GM11168 (cell line): Measurements from ENCODE around the gene PSAPL1.

Experiments
- in situ Hi-C: fragments of 300-500 bp; cut with MboI; formaldehyde crosslinking; loops from one replicate; pipeline ENCODE4 v1.12.0; 2022; ENCODE audit warnings: low sequenced_read_pairs; ENCODE audit not compliant: unreplicated experiment

The PSAPL1 gene

GRCh38 chr4:7432531-7433375 lies 2.0 kb downstream of the PSAPL1 start:
- in situ Hi-C loops, result no loop called here

GRCh38 chr4:7431696-7432530 lies 2.8 kb downstream of the PSAPL1 start:
- in situ Hi-C loops, result no loop called here

- in situ Hi-C loops, result no loop called here
These were observed 3.6 kb downstream of the PSAPL1 start for GRCh38 chr4:7430965-7431695.

DNA sequence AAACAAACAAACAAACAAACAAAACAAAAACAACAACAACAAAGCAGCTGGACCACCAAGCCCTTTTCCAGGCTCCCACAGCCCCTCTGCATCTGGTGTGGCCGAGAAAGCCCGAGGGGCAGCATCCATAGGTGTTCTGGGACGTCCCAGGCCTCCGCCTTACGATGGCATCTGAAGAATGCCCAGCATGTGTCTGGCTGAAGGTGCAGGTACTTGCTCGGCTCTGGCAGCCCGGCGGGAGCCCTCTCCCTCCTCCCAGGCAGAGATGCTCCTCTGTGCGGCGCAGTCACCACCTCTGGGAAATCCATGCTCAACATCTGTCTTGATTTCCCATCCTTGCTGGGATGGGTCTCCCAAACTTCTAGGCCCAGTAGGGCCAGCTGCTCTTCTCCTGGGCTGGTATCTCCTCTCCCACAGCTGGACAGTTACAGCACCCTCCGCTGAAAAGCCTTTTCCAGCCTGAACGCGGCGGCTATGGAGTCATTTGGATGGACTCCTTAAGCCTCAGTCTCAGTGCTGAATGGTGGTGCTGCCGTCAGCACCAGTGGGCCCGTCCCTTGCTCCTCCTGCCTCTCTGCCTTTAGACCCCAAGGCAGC lies 4.3 kb downstream of the PSAPL1 start:
- in situ Hi-C loops, result no loop called here

DNA sequence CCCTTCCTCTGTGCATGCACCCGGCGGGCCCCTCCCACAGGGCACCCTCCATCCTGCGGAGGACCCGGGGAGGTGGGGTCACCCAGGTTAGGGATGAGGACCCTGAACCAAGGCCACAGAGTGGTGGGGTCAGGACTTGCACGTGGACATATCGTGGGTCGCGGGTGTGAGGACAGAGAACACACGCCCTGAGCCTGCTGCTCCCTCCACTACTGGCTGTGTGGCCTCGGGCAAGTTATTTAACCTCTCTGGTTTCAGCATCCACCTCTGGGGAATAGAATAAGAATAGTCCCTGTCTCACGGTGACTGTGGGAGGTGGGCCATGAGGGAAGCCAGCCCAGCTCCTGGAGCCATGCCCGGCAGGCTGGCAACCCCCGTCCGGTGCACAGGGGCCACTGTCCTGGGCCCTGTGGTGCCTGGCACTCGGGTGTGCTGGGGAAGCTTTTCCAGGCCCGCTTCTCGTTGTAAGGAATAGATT lies 5.1 kb downstream of the PSAPL1 start:
- in situ Hi-C loops, result no loop called here

DNA sequence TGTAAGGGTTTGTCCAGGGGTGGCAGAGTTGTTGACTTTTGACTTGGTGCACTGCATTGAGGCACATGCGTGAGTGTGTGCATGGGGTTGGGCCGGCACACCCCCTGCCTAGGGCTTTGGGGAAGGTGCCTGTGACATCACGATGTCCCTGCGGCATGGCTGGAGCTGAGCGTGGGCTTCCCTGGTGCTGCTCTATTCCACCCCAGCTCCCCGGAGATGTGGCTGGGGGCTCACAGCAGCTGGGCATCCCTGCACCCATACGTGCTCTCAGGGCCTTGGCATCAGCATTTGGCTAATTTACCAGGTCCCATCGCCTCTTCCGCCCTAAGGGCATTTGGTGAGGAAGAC lies 5.7 kb downstream of the PSAPL1 start:
- in situ Hi-C loops, result no loop called here

DNA sequence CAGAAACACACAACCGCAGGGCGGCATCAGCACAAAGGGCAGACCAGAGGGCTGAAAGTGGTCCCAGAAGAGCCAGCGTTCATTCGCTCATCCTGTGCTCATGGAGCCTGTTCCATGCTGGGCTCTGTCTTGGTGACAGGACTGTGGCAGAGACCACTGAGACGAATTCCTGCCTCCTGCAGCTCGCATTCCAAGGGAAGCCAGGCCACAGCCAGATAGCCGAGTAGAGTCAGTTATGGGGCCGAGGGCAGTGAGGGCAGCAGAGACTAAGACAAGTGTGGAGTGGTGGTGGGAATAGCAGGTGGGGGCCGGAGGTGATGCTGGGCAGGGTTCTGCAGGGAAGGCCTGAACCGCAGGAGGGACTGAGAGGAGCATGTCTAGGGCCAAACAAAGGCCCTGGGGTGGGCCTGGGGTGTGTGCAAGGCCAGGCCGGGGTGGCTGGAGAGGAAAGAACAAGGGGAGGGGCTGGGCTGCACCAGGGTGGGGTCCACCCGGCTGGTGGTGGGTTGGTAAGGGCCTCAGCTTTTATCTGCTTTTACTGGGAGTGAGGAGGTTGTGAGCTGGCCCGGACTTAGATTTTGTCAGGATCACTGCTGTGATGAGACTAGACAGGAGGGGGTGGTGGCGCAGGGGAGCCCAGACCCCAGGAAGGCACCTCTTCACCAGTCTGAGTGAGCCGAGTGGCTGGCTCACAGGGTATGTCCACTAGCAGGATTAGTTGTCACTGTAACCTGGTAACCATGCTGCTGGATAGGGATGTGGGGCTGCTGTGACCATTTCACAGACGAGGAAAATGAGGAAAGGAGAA lies 6.3 kb downstream of the PSAPL1 start:
- in situ Hi-C loops, result no loop called here

DNA sequence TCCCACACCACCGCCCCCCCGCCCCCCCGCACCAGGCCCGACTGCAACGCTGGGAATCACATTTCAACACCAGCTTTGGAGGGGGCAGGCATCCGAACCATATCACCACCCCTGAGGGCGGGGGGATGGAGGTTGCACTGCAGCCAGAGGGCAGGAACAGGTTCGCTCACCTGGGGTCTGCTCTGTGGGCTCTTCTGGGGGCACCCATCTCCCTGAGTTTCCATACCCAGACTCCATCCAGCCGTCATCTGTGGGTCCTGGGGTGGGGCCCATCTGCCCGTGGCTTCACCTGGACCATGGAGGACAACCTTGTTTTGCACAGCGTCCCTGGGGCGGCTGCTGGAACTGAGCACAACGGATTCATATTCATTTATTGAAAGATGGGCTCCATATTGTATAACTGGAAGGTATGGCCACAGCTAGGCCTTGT lies 6.9 kb downstream of the PSAPL1 start:
- in situ Hi-C loops, result no loop called here

GRCh38 chr4:7427361-7427760 lies 7.4 kb downstream of the PSAPL1 start:
- in situ Hi-C loops, result no loop called here

DNA sequence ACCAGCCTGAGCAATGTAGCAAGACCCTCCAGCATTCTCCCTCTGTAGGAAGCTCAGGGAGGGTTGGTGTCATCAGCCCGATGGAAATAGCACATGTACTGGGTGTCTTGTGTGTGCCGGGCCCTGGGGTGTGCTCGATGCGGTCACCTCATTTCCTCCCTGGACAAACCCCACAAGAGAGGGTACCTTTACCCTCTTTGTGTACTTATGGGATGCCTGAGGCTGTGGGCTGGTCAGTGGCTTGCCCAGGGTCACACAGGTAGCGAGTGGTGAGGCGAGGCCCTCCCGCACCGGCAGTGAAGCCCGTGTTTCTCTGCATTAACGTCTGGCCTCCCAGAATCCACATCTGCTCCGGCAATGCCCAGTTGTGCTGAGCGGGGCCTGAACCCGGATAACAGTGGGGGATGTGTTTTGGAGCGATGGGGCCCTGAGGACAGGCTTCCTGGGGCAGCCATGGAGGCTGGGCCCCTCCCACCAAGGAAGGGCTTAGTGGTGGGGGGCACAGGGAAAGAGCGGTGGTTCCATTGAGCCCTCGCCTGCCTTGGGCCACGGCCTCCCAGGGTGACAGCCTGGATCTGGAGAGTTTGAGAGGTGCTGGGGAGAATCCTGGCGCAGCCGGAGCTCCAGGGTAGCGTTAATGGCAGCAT lies 8.1 kb downstream of the PSAPL1 start:
- in situ Hi-C loops, result no loop called here

GRCh38 chr4:7425591-7426468 lies 8.9 kb downstream of the PSAPL1 start:
- in situ Hi-C loops, result no loop called here

DNA sequence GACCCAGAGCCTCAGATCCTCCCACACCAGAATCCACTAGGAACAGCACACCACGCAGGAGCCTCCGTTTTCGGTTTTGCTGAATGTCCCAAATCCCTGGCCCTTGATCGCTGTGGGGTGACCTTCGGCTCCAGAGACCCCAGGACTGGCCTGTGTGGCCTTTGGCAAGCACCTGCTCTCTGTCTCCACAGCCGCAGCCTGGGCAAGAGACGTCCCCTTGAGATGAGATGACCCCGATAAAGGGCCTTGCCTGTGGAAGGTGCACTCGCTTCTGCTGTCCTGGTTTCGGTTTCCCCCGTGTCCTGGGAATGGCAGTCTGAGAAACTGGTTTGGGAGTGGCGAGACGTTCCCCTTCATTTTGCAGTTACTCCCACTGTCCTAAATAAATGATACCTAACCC lies 9.6 kb downstream of the PSAPL1 start:
- in situ Hi-C loops, result no loop called here

DNA sequence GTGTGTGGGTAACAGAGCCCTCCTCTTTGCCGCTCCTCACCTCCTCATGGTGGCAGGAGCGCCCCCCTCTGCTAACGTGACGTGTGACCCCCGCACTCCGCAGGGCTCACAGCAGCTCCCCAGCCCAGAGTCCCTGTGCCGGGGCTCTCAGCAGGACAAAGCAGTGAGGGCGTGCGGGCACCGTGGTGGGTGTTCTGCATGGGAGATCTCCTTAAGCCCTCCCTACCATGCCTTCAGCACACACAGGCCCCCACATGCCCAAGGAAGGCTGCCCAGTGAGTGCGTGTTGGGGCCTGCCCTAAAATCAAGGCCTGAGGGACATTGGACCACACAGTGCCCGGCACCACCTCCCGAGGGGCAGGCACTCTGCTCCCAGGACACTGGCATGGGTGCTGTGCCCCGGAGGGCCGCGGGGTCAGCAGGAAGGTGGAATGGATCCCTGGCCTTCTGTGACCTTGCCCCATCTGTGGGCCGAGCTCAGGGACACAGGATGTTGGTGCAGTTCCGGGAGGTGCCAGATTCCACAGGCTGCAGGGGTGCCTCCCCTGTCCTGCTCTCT lies 10.1 kb downstream of the PSAPL1 start:
- in situ Hi-C loops, result no loop called here

DNA sequence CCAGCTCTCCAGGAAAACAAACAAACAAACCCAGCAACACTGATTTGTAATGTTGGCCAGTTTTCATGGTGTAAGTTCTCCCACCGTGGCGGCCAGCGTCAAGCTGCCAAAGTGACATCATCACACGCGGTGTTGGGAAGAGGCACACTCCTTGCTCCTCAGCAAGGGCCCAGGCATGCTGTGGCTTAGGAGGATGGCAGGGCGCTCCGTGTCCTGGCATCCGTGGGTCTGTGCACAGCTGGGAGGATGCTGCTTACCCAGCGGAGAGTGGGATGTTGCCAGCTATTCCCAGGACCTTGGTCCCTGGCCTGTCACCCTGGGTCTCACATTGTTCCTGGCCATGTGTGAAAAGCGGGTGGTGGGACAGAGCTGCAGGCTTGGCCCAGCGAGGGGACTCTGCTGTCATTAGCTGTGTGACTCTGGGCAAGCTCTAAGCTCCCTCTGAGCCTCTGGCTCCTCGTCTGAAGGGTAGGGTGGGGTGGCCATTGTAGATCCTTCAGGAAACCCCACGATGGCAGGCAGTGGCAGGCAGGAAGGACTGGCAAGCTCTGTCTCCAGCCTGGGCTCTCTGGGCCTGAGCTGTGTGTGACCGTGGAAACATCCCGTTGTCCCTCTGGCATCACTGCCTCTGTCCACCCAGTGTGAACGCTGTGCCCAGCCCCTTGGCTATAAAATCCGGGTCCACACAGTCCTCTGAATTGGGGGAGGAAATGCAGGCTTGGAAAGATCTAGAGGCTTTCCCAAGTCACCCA lies 10.8 kb downstream of the PSAPL1 start:
- in situ Hi-C loops, result no loop called here

DNA sequence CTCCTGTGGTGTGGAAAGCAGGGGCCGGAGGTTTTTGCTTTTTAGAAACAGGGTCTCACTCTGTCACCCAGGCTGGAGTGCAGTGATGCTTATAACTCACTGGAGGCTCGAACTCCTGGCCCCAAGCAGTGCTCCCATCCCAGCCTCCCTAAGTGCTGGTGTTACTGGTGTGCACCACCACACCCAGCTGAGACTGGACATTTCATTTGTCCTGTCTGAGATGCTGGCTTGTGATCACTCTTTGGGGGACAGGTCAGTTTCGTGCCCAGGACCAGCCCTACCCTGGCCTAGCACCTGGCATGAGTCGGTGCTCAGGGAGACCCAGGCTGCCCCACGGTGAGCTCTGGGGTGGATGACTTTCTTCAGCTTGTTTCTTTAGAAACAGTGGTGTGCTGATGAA lies 11.3 kb downstream of the PSAPL1 start:
- in situ Hi-C loops, result no loop called here

- in situ Hi-C loops, result no loop called here
These were observed 11.9 kb downstream of the PSAPL1 start for GRCh38 chr4:7422898-7423180.

- in situ Hi-C loops, result no loop called here
These were observed 12.4 kb downstream of the PSAPL1 start for GRCh38 chr4:7422151-7422897.
